ENCODE measurements around the gene GPR146.
"Not testable (repeated sequence)": the region's sequence is repeated elsewhere in the genome, so short reads cannot be mapped to it uniquely, and the experiment has no call there.

DNA sequence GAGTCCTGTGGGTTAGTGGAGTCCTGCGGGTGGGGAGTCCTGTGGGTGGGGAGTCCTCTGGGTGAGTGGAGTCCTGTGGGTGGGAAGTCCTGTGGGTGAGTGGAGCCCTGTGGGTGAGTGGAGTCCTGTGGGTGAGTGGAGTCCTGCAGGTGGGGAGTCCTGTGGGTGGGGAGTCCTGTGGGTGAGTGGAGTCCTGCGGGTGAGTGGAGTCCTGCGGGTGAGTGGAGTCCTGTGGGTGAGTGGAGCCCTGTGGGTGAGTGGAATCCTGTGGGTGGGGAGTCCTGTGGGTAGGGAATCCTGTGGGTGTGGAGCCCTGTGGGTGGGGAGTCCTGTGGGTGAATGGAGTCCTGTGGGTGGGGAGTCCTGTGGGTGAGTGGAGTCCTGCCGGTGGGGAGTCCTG lies 42.3 kb upstream of the GPR146 start:
- TF ChIP-seq, protein P1, sequence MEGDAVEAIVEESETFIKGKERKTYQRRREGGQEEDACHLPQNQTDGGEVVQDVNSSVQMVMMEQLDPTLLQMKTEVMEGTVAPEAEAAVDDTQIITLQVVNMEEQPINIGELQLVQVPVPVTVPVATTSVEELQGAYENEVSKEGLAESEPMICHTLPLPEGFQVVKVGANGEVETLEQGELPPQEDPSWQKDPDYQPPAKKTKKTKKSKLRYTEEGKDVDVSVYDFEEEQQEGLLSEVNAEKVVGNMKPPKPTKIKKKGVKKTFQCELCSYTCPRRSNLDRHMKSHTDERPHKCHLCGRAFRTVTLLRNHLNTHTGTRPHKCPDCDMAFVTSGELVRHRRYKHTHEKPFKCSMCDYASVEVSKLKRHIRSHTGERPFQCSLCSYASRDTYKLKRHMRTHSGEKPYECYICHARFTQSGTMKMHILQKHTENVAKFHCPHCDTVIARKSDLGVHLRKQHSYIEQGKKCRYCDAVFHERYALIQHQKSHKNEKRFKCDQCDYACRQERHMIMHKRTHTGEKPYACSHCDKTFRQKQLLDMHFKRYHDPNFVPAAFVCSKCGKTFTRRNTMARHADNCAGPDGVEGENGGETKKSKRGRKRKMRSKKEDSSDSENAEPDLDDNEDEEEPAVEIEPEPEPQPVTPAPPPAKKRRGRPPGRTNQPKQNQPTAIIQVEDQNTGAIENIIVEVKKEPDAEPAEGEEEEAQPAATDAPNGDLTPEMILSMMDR (conservative IDR thresholded peaks at IDR 0.05 in 1 of 2, IDR thresholded peaks at IDR 0.05 in 1 of 2; ENCODE audit: low read depth in 1 of 2, low read length in 2 of 2) = not testable (repeated sequence)
- not testable (repeated sequence) for TF ChIP-seq EZH2 (IDR thresholded peaks at IDR 0.05; ENCODE audit: low read length, missing control alignments)
